ENCODE data around the gene TP53AIP1.

DNA sequence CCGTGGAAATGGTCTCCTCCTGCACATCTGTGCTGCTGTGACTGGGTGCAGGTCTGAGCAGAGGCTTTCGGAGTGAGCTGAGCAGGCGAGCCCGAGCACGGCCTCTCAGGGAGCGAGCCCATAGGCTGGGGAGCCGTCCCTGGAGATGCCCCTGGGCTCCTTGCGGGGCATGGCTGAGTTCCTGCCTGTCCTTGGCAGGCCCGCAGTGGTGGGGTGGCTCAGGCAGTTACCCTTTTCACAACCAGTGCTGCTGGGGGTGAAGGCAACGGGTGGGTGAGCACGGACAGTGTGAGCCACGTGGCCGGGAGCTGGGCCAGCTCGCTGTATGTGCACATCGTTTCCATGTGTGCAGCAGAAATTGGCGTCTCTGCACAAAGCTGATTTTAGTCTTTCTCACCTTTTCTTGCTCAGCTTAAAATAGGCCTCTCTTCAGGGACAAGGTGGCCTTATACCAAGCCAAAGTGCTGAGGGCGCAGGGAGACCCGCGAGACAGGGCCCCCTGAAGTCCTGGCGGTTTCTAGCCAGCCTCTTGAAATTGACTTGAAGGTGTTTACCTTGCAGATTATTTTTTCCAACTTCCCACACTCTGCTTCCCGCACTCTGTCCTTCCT, at the start of gene TP53AIP1:
- TF ChIP-seq, protein P1, sequence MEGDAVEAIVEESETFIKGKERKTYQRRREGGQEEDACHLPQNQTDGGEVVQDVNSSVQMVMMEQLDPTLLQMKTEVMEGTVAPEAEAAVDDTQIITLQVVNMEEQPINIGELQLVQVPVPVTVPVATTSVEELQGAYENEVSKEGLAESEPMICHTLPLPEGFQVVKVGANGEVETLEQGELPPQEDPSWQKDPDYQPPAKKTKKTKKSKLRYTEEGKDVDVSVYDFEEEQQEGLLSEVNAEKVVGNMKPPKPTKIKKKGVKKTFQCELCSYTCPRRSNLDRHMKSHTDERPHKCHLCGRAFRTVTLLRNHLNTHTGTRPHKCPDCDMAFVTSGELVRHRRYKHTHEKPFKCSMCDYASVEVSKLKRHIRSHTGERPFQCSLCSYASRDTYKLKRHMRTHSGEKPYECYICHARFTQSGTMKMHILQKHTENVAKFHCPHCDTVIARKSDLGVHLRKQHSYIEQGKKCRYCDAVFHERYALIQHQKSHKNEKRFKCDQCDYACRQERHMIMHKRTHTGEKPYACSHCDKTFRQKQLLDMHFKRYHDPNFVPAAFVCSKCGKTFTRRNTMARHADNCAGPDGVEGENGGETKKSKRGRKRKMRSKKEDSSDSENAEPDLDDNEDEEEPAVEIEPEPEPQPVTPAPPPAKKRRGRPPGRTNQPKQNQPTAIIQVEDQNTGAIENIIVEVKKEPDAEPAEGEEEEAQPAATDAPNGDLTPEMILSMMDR (conservative IDR thresholded peaks at IDR 0.05) = no peak
- TF ChIP-seq ZFX (IDR thresholded peaks at IDR 0.05) = no peak; the same call in 1 of the 2 replicates
